HepG2 (cell line): Measurements from ENCODE around the gene SCN9A. TPM values are rescaled to one million over a fixed set of nuclear protein-coding genes. Genes with fewer than 3 reads are reported as not detected.

Experiments
- BHLHE40 ChIP-seq: IDR thresholded peaks from 2 replicates; pipeline ENCODE4 v1.6.1; 2011; ENCODE audit warnings: low read length, improper control_type of control experiment
- GABPA ChIP-seq, 2 experiments: IDR thresholded peaks; 2 replicates each; pipeline ENCODE4 v1.6.1; 2011 to 2016; ENCODE audit warnings: low read depth in 2 of 2, low read length in 1 of 2, missing biosample characterization in 1 of 2, missing genetic modification characterization in 1 of 2
- HBP1 ChIP-seq: IDR thresholded peaks from 2 replicates; pipeline ENCODE4 v1.6.1; 2016; ENCODE audit warnings: low read depth, control low read depth
- HNRNPL ChIP-seq: fragments of 200-400 bp; formaldehyde crosslinking; IDR thresholded peaks from 2 replicates; pipeline ENCODE4 v1.6.1; 2017; ENCODE audit warnings: mild to moderate bottlenecking, low read depth, low read length
- JUNB ChIP-seq: sonication (generic); formaldehyde crosslinking; IDR thresholded peaks from 2 replicates; pipeline ENCODE4 v1.8.0; 2022; ENCODE audit warnings: missing genetic modification reagents, mild to moderate bottlenecking, borderline replicate concordance
- KIAA2018 ChIP-seq: sonication (generic); formaldehyde crosslinking; IDR thresholded peaks from 2 replicates; pipeline ENCODE4 v1.5.0; 2020; ENCODE audit warnings: mild to moderate bottlenecking, missing genetic modification reagents, borderline replicate concordance
- MYPOP ChIP-seq: sonication (generic); formaldehyde crosslinking; IDR thresholded peaks from 2 replicates; pipeline ENCODE4 v1.8.1; 2023; ENCODE audit warnings: mild to moderate bottlenecking, moderate library complexity, missing genetic modification reagents
- SMAD1 ChIP-seq: sonication (generic); formaldehyde crosslinking; IDR thresholded peaks from 2 replicates; pipeline ENCODE4 v1.4.0; 2020; ENCODE audit warnings: missing genetic modification reagents, low read depth, mild to moderate bottlenecking, borderline replicate concordance
- SP2 ChIP-seq: sonication (generic); formaldehyde crosslinking; IDR thresholded peaks from 2 replicates; pipeline ENCODE4 v1.5.1; 2020; ENCODE audit warnings: mild to moderate bottlenecking, missing genetic modification reagents
- THAP11 ChIP-seq: IDR thresholded peaks from 2 replicates; pipeline ENCODE4 v1.6.1; 2016; ENCODE audit warnings: missing biosample characterization, missing genetic modification reagents
- USF2 ChIP-seq, 2 experiments: sonication (generic) in 1 of 2; formaldehyde crosslinking in 1 of 2; IDR thresholded peaks; 2 replicates each; pipeline versions ENCODE4 v1.5.1 to v1.6.1; 2011 to 2020; ENCODE audit warnings: borderline replicate concordance in 1 of 2, low read depth in 1 of 2, low read length in 1 of 2, mild to moderate bottlenecking in 1 of 2, missing genetic modification reagents in 1 of 2, moderate library complexity in 1 of 2
- ZBTB43 ChIP-seq: sonication (generic); formaldehyde crosslinking; conservative IDR thresholded peaks from 2 replicates; pipeline ENCODE4 v1.4.0; 2020; ENCODE audit warnings: missing genetic modification reagents
- ZNF484 ChIP-seq: sonication (generic); formaldehyde crosslinking; IDR thresholded peaks from 2 replicates; pipeline ENCODE4 v1.5.1; 2020; ENCODE audit warnings: mild to moderate bottlenecking, low read depth, missing genetic modification reagents, borderline replicate concordance
- polyA plus RNA-seq, 8 experiments: library from polyadenylated mRNA; depleted of rRNA in 3 of 8; stranded (reverse) in 7 of 8; unstranded in 1 of 8; fragments of >200 nt; fragmentation: Illumina TruSeq in 4 of 8; extraction: Trizol in 4 of 8; gene quantifications; 2 replicates each; pipeline versions ENCODE4 v1.2.1 to v1.2.3, GENCODE V29; 2011 to 2016; ENCODE audit warnings: low read depth in 4 of 8, missing spikeins in 1 of 8, mixed read lengths in 1 of 8; ENCODE audit not compliant: insufficient read depth in 1 of 8
- total RNA-seq, 5 experiments: library from RNA; depleted of rRNA; stranded (reverse); fragments of >200 nt; fragmentation: Illumina TruSeq; extraction: Trizol; gene quantifications; 2 replicates each; pipeline ENCODE4 v1.2.3, GENCODE V29; 2016; ENCODE audit warnings: low read depth in 1 of 5

Gene SCN9A
- total and polyA plus RNA-seq, 2 of the 13 experiments (the other 11 are each of a cell fraction or from before 2014, with no cell fraction given): 15.3 to 24.3 TPM

GRCh38 chr2:166230024-166230723 is 145.6 kb downstream of the SCN9A start (continued):
- no peak for TF ChIP-seq KIAA2018 (CRISPR knock-in tag)
- peak; percentile 74; the same call in 1 of the 2 replicates for TF ChIP-seq MYPOP (CRISPR knock-in tag)
- TF ChIP-seq SMAD1 (CRISPR knock-in tag): no peak
- TF ChIP-seq GABPA (IDR thresholded peaks at IDR 0.05; ENCODE audit: low read depth, low read length): no peak
- peak; percentile 71 for TF ChIP-seq GABPA (CRISPR knock-in tag; IDR thresholded peaks at IDR 0.05; ENCODE audit: low read depth)
- TF ChIP-seq ZBTB43 (CRISPR knock-in tag): peak; percentile 74
- no peak for TF ChIP-seq HNRNPL
- TF ChIP-seq SP2 (CRISPR knock-in tag): no peak
- TF ChIP-seq THAP11: peak; percentile 65
- no peak for TF ChIP-seq JUNB
- TF ChIP-seq USF2 (IDR thresholded peaks at IDR 0.05; ENCODE audit: low read depth, low read length): no peak
- TF ChIP-seq USF2 (CRISPR knock-in tag; IDR thresholded peaks at IDR 0.05; ENCODE audit: borderline replicate concordance): no peak
- TF ChIP-seq ZNF484 (CRISPR knock-in tag): no peak
- no peak for TF ChIP-seq BHLHE40
- TF ChIP-seq HBP1 (CRISPR knock-in tag): peak; percentile 31; the same call in 1 of the 2 replicates
